ENCODE measurements around the gene KIAA0232.

DNA sequence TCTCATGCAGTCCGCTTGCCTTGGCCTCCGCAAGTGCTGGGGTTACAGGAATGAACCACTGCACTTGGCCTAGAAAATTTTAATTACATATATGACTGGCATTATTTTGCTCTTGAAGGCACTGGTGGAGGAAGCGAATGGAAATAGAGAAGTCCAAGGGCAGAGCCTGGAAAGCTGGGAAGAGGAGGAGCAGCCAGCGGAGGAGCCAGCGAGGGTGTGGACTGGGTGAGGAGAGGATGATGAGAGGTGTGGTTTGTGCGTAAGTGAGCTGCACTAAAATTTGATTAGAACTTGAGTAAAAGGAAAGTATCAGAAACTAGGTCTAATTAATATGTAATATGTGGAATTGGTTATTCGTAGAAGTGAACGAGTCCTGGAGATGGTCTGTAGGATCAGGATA is 13.3 kb downstream of the KIAA0232 start:
- TF ChIP-seq, protein P1, sequence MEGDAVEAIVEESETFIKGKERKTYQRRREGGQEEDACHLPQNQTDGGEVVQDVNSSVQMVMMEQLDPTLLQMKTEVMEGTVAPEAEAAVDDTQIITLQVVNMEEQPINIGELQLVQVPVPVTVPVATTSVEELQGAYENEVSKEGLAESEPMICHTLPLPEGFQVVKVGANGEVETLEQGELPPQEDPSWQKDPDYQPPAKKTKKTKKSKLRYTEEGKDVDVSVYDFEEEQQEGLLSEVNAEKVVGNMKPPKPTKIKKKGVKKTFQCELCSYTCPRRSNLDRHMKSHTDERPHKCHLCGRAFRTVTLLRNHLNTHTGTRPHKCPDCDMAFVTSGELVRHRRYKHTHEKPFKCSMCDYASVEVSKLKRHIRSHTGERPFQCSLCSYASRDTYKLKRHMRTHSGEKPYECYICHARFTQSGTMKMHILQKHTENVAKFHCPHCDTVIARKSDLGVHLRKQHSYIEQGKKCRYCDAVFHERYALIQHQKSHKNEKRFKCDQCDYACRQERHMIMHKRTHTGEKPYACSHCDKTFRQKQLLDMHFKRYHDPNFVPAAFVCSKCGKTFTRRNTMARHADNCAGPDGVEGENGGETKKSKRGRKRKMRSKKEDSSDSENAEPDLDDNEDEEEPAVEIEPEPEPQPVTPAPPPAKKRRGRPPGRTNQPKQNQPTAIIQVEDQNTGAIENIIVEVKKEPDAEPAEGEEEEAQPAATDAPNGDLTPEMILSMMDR (IDR thresholded peaks at IDR 0.05): no peak
- TF ChIP-seq POLR2A (IDR thresholded peaks at IDR 0.05): no peak
